GM12875 (cell line): Measurements from ENCODE around the gene GSTO2.

Experiments
- H3K4me3 ChIP-seq: one replicate; pipeline ENCODE4 v1.5.1; 2011; ENCODE audit warnings: low read depth, low read length, control low read depth
- TF ChIP-seq, protein P1 (sequence below): IDR thresholded peaks from 2 replicates; pipeline ENCODE4 v1.5.1; 2011; ENCODE audit warnings: low read depth, mild to moderate bottlenecking, control low read depth, inconsistent platforms, low read length, moderate library complexity, borderline replicate concordance; ENCODE audit not compliant: insufficient read depth

GSTO2 gene

DNA sequence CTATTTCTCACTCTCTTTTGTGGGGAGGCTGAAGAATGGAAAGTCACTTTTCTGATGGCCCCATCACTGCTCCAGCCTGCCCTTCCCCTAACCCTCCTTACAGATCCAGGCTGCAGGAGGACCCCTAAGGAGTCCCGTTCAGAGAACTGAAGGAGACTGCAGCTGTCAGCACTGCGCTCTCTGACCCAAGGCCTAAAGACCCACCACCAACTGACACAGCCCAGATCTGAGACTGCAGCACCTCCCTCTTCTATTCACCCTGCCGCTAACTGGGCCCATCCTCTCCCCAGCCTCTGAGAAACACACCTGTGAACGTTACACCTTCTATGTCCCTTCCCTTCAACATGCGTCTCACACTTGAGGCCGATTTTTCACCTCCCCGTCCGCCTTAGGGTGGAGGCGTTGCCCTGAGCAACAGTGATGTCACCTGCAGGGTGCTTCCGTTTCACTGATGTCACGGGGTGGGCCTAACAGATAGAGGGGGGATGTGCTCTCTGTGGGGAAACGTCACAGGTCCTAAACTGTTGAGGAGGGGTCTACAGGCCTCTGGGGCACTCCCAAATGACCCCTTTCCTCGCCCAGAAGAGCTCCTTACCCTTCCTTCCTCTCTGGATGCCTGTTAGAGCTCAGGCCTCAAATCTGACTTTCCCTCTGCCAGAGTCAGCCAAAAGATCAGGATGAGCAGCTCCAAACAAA lies 64.2 kb downstream of the GSTO2 start:
- TF ChIP-seq, protein P1, sequence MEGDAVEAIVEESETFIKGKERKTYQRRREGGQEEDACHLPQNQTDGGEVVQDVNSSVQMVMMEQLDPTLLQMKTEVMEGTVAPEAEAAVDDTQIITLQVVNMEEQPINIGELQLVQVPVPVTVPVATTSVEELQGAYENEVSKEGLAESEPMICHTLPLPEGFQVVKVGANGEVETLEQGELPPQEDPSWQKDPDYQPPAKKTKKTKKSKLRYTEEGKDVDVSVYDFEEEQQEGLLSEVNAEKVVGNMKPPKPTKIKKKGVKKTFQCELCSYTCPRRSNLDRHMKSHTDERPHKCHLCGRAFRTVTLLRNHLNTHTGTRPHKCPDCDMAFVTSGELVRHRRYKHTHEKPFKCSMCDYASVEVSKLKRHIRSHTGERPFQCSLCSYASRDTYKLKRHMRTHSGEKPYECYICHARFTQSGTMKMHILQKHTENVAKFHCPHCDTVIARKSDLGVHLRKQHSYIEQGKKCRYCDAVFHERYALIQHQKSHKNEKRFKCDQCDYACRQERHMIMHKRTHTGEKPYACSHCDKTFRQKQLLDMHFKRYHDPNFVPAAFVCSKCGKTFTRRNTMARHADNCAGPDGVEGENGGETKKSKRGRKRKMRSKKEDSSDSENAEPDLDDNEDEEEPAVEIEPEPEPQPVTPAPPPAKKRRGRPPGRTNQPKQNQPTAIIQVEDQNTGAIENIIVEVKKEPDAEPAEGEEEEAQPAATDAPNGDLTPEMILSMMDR = no peak
- no peak overlapping the region for H3K4me3 ChIP-seq

DNA sequence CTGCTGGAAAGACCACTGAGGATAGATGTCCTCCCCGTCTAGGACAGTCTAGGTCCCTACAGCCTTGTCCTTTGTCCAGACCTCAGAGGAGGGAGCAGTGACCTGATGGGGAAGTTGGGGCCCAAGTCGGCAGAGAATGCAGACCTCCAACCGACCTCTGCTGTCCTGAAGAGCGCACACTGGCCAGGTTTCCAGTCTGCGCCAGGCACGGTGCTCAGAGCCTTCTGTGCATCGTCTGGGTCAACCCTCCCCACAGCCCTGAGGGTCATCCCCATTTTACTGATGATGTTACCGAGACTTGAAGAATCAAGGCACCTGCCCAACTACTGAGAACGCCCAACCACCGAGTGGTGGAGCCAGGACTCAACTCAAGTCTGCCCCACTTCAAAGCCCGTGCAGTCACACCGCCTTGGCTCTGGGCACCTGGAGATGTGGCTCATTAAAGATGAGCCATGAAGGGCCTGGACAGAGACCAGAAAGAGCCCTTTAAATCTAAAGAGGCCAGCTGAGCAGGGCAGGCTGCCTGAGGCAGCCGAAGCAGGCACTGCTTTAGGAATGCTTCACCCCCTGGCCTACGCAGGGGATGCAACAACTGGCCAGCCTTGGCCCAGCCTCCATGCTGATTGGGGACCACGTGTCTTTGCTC lies 64.9 kb downstream of the GSTO2 start:
- no peak overlapping the region for H3K4me3 ChIP-seq
- TF ChIP-seq, protein P1 = no peak

DNA sequence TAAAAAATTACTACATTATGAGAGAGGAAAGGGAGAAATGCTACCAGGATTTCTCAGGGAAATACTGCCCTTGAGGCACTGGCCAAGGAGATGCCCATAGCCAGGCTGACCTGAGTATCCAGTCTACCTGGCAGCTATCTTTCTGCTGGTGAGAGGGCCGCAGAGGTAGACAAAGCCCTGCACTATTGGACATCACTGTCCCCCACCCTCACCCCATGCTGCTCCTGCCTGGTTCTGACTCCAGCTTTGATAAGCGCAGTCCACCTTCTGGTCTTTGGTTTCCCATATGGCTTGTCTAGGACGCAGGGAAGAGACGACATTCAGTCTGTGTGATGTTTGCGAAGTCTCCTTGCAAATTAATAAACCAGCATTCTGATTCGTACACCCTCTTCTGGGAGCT lies 65.6 kb downstream of the GSTO2 start:
- no peak overlapping the region for H3K4me3 ChIP-seq
- TF ChIP-seq, protein P1 = no peak

DNA sequence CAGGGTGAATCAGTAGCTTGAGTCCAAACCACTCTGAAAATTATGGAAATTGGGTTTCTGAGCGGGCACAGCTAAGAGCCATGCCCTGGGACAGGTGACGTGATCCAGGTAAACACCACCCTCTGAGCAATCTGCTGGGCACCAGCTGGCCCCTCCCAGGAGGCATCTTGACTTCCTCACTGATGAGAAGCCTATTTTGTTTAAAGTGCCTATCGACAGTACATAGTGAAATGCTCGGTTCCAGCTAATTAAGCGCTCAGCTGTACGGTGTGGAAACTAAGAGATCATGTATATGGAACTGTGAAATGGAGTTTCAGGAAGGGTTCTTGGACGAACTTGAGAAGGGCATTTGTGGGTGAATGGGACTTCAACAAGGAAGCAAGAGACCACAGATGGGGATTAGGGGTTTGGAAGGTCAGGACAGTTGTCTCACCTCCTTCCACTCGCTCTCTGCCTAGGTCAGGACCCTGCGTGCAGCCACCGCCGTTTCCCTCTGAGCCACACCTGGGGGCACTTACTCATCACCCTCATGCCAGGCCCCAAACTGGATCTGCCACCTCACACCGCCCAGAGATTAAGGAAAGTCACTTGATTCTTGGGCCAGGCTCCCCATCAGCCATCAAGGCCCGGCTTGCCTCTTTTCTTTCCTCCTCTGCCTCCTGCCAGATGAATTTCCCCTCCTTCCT lies 66.1 kb downstream of the GSTO2 start:
- no peak overlapping the region for H3K4me3 ChIP-seq
- TF ChIP-seq, protein P1 = no peak

GRCh38 chr10:104336821-104337467 lies 68.0 kb downstream of the GSTO2 start:
- peak overlapping the region; percentile 88 for H3K4me3 ChIP-seq

DNA sequence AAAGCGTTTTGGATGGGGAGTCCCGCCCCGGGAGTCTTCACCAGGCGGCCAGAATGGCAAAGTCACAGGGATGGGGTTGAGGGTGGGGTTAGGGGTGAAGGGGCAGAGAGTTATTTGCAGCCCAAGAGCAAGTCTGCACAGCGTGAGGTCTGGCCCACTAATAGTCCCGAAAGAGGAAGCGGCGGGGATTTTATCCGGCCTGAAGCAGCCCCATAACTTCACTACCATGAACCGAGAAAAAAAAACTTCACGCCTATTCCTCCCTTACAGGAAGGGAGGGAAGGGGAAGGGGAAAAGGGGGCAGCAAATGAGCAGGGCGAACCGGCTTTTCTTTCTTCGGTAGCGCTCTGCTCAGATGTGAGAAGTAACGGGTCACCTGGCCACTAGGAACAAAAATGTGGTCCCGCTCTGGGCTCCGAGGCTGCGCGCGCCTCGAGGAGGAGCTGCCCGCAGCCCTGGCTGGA lies 68.6 kb downstream of the GSTO2 start:
- TF ChIP-seq, protein P1 = no peak
- peak overlapping the region; percentile 88 for H3K4me3 ChIP-seq

More at GRCh38 chr10:104336821-104337467, 68.0 kb downstream of the GSTO2 start:
- TF ChIP-seq, protein P1 = no peak
